SK-N-MC (cell line): Measurements from ENCODE around the gene FBLN2.

ENCODE experiments used
- DNase-seq: peaks from one replicate; pipeline ENCODE4 v3.0.0-alpha.2; 2011; ENCODE audit warnings: low read depth, low spot score
- H3K27ac ChIP-seq: fragments of 200-600 bp; sonication (generic); 2 replicates; pipeline ENCODE4 v1.5.1; 2016; ENCODE audit warnings: mixed run types
- H3K36me3 ChIP-seq: fragments of 200-600 bp; sonication (generic); 2 replicates; pipeline ENCODE4 v1.6.1; 2017; ENCODE audit warnings: antibody characterized with exemption, low read length, mixed read lengths; ENCODE audit not compliant: insufficient read depth
- H3K4me3 ChIP-seq: fragments of 200-600 bp; sonication (generic); 2 replicates; pipeline ENCODE4 v1.5.1; 2016
- H3K9ac ChIP-seq: fragments of 200-600 bp; sonication (generic); 2 replicates; pipeline ENCODE4 v1.8.0; 2017; ENCODE audit warnings: mixed run types, mixed read lengths; ENCODE audit not compliant: insufficient read length
- H3K9me3 ChIP-seq: fragments of 200-600 bp; sonication (generic); 2 replicates; pipeline ENCODE4 v1.6.1; 2017; ENCODE audit warnings: low read depth, mild to moderate bottlenecking, antibody characterized with exemption, low read length, moderate library complexity, mixed read lengths
- EZH2 ChIP-seq: fragments of 200-600 bp; sonication (generic); IDR thresholded peaks from one replicate; pipeline ENCODE4 v1.6.1; 2017; ENCODE audit warnings: antibody characterized with exemption
- FOXP2 ChIP-seq: optimal IDR thresholded peaks from 2 replicates; pipeline ENCODE3; 2011; ENCODE audit warnings: mild to moderate bottlenecking, moderate library complexity; ENCODE audit not compliant: insufficient read depth; ENCODE audit errors: extremely low read length, control extremely low read depth
- POLR2AphosphoS5 ChIP-seq: IDR thresholded peaks from 2 replicates; pipeline ENCODE4 v1.6.1; 2012; ENCODE audit warnings: mild to moderate bottlenecking, low read depth, low read length, borderline replicate concordance

FBLN2 gene

GRCh38 chr3:13569201-13569600 is 20.3 kb downstream of the FBLN2 start:
- Histone ChIP-seq H3K4me3 (no peak overlapping the region), H3K36me3 (no peaks in the 10 kb centered on the region), H3K9ac (no peak overlapping the region), H3K27ac (no peak overlapping the region), H3K9me3 (no peaks in the 10 kb centered on the region)
- no peak for DNase-seq
- TF ChIP-seq EZH2 (no peak), POLR2AphosphoS5 (no peak), FOXP2 (no peak)

GRCh38 chr3:13569641-13570390 is 20.9 kb downstream of the FBLN2 start:
- no peak overlapping the region for H3K4me3 ChIP-seq
- no peaks in the 10 kb centered on the region for H3K9me3 ChIP-seq
- no peak overlapping the region for H3K27ac ChIP-seq
- DNase-seq = no peak
- no peak for TF ChIP-seq POLR2AphosphoS5
- TF ChIP-seq EZH2 = no peak
- TF ChIP-seq FOXP2 = no peak
- no peak overlapping the region for H3K9ac ChIP-seq
- no peaks in the 10 kb centered on the region for H3K36me3 ChIP-seq

GRCh38 chr3:13570391-13571194 is 21.7 kb downstream of the FBLN2 start:
- H3K4me3 ChIP-seq = no peak overlapping the region
- no peaks in the 10 kb centered on the region for H3K9me3 ChIP-seq
- DNase-seq = no peak
- H3K27ac ChIP-seq = no peak overlapping the region
- H3K36me3 ChIP-seq = no peaks in the 10 kb centered on the region
- TF ChIP-seq FOXP2 (no peak), POLR2AphosphoS5 (no peak)
- H3K9ac ChIP-seq = no peak overlapping the region

- H3K9ac ChIP-seq = no peak overlapping the region
- no peaks in the 10 kb centered on the region for H3K36me3 ChIP-seq
- TF ChIP-seq EZH2 = no peak
- no peak for TF ChIP-seq FOXP2
- TF ChIP-seq POLR2AphosphoS5 = no peak
- H3K27ac ChIP-seq = no peak overlapping the region
- no peak for DNase-seq
- H3K4me3 ChIP-seq = no peak overlapping the region
- H3K9me3 ChIP-seq = no peaks in the 10 kb centered on the region
Measured at GRCh38 chr3:13571264-13571663, 22.3 kb downstream of the FBLN2 start.

GRCh38 chr3:13571831-13572750 is 23.2 kb downstream of the FBLN2 start:
- H3K9me3 ChIP-seq = no peaks in the 10 kb centered on the region
- DNase-seq = no peak
- H3K4me3 ChIP-seq = no peak overlapping the region
- H3K9ac ChIP-seq = no peak overlapping the region
- TF ChIP-seq FOXP2 (no peak), EZH2 (no peak), POLR2AphosphoS5 (no peak)
- no peak overlapping the region for H3K27ac ChIP-seq
- no peaks in the 10 kb centered on the region for H3K36me3 ChIP-seq

- no peak overlapping the region for H3K27ac ChIP-seq
- no peak for DNase-seq
- no peak overlapping the region for H3K9ac ChIP-seq
- TF ChIP-seq FOXP2 = no peak
- no peaks in the 10 kb centered on the region for H3K36me3 ChIP-seq
- H3K4me3 ChIP-seq = no peak overlapping the region
- H3K9me3 ChIP-seq = no peaks in the 10 kb centered on the region
Measured at GRCh38 chr3:13572926-13573623, 24.1 kb downstream of the FBLN2 start.

- Histone ChIP-seq H3K27ac (no peak overlapping the region), H3K9ac (no peak overlapping the region), H3K4me3 (no peak overlapping the region), H3K9me3 (no peaks in the 10 kb centered on the region), H3K36me3 (no peaks in the 10 kb centered on the region)
- no peak for DNase-seq
- no peak for TF ChIP-seq POLR2AphosphoS5
Measured at GRCh38 chr3:13574083-13574797, 25.3 kb downstream of the FBLN2 start.
